ENCODE results near the gene MAL. TPM values are rescaled to one million over a fixed set of nuclear protein-coding genes. Genes with fewer than 3 reads are reported as not detected.

Gene MAL
- total and polyA plus RNA-seq, 2 of the 8 experiments (the other 6 are each of a cell fraction or from before 2014, with no cell fraction given) = not detected

DNA sequence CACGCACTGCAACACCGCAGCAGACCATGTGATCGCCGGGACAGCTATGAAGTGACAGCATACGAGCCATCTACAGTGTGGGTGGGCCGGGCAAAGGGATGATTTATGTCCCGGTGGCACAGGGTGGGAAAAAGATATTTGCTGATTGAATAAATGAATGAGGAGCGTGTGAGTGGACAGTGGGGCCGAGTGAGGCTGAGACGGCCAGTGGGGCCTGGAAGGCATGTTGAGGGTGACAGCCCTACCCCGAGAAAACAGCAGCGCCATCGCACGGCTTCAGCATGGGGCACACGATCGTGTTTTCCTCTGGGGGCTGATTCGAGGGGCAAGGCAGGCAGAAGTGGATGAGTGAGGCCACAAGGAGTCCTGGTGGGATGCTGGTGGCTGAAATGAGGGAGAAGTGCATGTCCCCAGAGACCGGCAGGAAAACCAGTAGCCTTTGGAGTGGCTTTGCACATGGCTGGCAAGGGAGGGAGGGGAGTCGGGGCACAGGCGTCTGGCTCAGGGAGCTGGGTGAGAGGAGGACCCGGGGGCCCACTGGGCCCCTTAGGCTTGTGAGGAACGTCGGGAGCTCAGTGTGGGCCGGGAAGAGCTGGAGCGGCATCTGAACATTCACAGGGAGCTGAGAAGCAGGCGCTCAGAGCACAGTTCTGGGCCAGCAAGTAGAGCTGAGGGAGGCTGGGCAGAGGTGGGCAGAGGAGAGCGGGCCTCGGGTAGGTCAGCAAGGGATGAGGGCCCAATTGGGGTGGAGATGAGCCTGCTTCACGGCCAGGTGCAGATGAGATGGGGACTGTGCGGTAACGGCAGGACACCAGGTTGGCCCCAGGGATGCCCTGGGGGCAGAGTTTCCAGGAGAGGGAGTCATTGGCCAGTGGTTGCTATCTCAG lies 32.1 kb upstream of the MAL start:
- H4K8ac ChIP-seq (ENCODE audit: extremely low read depth, insufficient read depth, low read length) = no peak overlapping the region
- H3K27ac ChIP-seq (ENCODE audit: low read depth, low read length) = no peak overlapping the region
- H3K27me3 ChIP-seq (replicated peaks in 1 of 4; ENCODE audit: control insufficient read depth in 3 of 4, extremely low read depth in 1 of 4, insufficient read depth in 3 of 4, low read length in 3 of 4) = peaks cover 0 to 2% (median 0%) of the 10 kb centered on the region in 4 experiments; a peak in 1 of 7 replicates
- H3K79me2 ChIP-seq (ENCODE audit: control insufficient read depth in 1 of 2, insufficient read depth in 2 of 2, low read length in 2 of 2) = no peaks in the 10 kb centered on the region
- H2AFZ ChIP-seq (ENCODE audit: low read length) = no peak overlapping the region
- peaks cover 85 to 93% of the 10 kb centered on the region in 2 experiments for H3K9me3 ChIP-seq (ENCODE audit: insufficient read depth in 2 of 2, low read depth in 1 of 2, low read length in 1 of 2)
- H3K23ac ChIP-seq (ENCODE audit: insufficient read length) = no peak overlapping the region
- H3K4ac ChIP-seq (replicated peaks; ENCODE audit: insufficient read length, low read depth, low read length) = no peak overlapping the region
- H2BK12ac ChIP-seq (ENCODE audit: low read depth, low read length) = no peak overlapping the region
- H3K36me3 ChIP-seq (ENCODE audit: control insufficient read depth in 2 of 4, insufficient read depth in 4 of 4, low read length in 3 of 4) = no peaks in the 10 kb centered on the region
- H3K18ac ChIP-seq (ENCODE audit: extremely low read depth, low read length) = no peak overlapping the region
- no peak overlapping the region for H4K5ac ChIP-seq (ENCODE audit: insufficient read length, low read depth, low read length)
- H3K14ac ChIP-seq (ENCODE audit: insufficient read length) = no peak overlapping the region
- H2BK15ac ChIP-seq (ENCODE audit: low read length) = no peak overlapping the region
- H3K4me1 ChIP-seq (replicated peaks in 1 of 4; ENCODE audit: control insufficient read depth in 3 of 4, insufficient read depth in 4 of 4, low read length in 3 of 4) = no peaks in the 10 kb centered on the region; a peak in 1 of 7 replicates
- H3K23me2 ChIP-seq (ENCODE audit: low read depth, low read length) = peaks cover 5% of the 10 kb centered on the region; the same call in 1 of the 2 replicates
- H4K91ac ChIP-seq (replicated peaks; ENCODE audit: insufficient read length, low read length) = no peak overlapping the region
- H3K79me1 ChIP-seq (ENCODE audit: low read depth, low read length) = 0 out of 2 replicates have a peak, but pooled peaks cover 3% of the 10 kb centered on the region
- CTCF ChIA-PET (ENCODE audit: partially characterized antibody) = no interaction called here
- no peak overlapping the region for H3K4me2 ChIP-seq (ENCODE audit: insufficient read depth in 1 of 2, low read depth in 2 of 2, low read length in 2 of 2)
- no peak overlapping the region for H2AK5ac ChIP-seq (ENCODE audit: low read depth, low read length)
- WGBS, 2 experiments (ENCODE audit: extremely low coverage in 1 of 2, insufficient coverage in 1 of 2, insufficient read length in 1 of 2, insufficient replicate concordance in 2 of 2, low coverage in 1 of 2, low lambda C conversion rate in 2 of 2, missing lambda C conversion rate in 1 of 2) = 85% methylated on average over 31 of the region's 31 CpGs; no CpG with 5 or more reads in 1 of the 2 experiments
- FAIRE-seq (no peak), DNase-seq (ENCODE audit: low read depth in 1 of 2, low spot score in 2 of 2) (peak in 1 of 2 experiments; percentile 39)
- no peak overlapping the region for H3K4me3 ChIP-seq (ENCODE audit: extremely low read depth in 1 of 4, insufficient read depth in 2 of 4, low read depth in 3 of 4, low read length in 4 of 4)
- no peak overlapping the region for H2BK120ac ChIP-seq (replicated peaks; ENCODE audit: low read depth, low read length)
- peaks cover 0 to 2% of the 10 kb centered on the region in 2 experiments for H4K20me1 ChIP-seq (replicated peaks in 1 of 2; ENCODE audit: control insufficient read depth in 1 of 2, insufficient read depth in 2 of 2, low read length in 2 of 2)
- no peak overlapping the region for H3K9ac ChIP-seq (replicated peaks in 1 of 4; ENCODE audit: extremely low read depth in 1 of 4, low read depth in 3 of 4, low read length in 3 of 4)
- POLR2A ChIA-PET (ENCODE audit: partially characterized antibody) = no interaction called here
- no peak for TF ChIP-seq NRF1 (IDR thresholded peaks at IDR 0.05; ENCODE audit: low read depth, low read length)
- TF ChIP-seq SUZ12 (IDR thresholded peaks at IDR 0.05; ENCODE audit: low read length) = no peak
- no peak for TF ChIP-seq HDAC2 (IDR thresholded peaks at IDR 0.05; ENCODE audit: borderline replicate concordance in 1 of 2, low read depth in 2 of 2, low read length in 2 of 2)
- H3K56ac ChIP-seq (replicated peaks; ENCODE audit: insufficient read length, low read depth, low read length) = no peak overlapping the region
- H2BK20ac ChIP-seq (ENCODE audit: low read length) = no peak overlapping the region
- H2BK5ac ChIP-seq (ENCODE audit: low read depth, low read length) = no peak overlapping the region

Data from H1 (cell line).